HepG2 (cell line): ENCODE results near the gene TRIO. TPM values are rescaled to one million over a fixed set of nuclear protein-coding genes. Genes with fewer than 3 reads are reported as not detected.

Experiments used
- CBX2 ChIP-seq, 2 experiments: fragments of 200-600 bp in 1 of 2; sonication (generic); formaldehyde crosslinking in 1 of 2; IDR thresholded peaks; 2 replicates each; pipeline versions ENCODE4 v1.7.0 to v1.8.1; 2018 to 2022; ENCODE audit warnings: low read depth in 2 of 2, low read length in 1 of 2, mild to moderate bottlenecking in 1 of 2, missing genetic modification reagents in 1 of 2
- ERF ChIP-seq: IDR thresholded peaks from 2 replicates; pipeline ENCODE4 v1.6.1; 2018; ENCODE audit warnings: missing biosample characterization, missing genetic modification reagents
- GABPB1 ChIP-seq: IDR thresholded peaks from 2 replicates; pipeline ENCODE4 v1.6.1; 2016; ENCODE audit warnings: mild to moderate bottlenecking, missing genetic modification reagents, moderate library complexity, missing compliant biosample characterization
- HNRNPK ChIP-seq: fragments of 200-400 bp; formaldehyde crosslinking; IDR thresholded peaks from 2 replicates; pipeline ENCODE4 v1.6.1; 2018; ENCODE audit warnings: low read length, low read depth, moderate library complexity, mild to moderate bottlenecking; ENCODE audit not compliant: poor library complexity, severe bottlenecking
- SALL2 ChIP-seq: sonication (generic); formaldehyde crosslinking; IDR thresholded peaks from 2 replicates; pipeline ENCODE4 v1.8.1; 2023; ENCODE audit warnings: mild to moderate bottlenecking, missing genetic modification reagents, inconsistent platforms
- SKIL ChIP-seq: sonication (generic); formaldehyde crosslinking; IDR thresholded peaks from 2 replicates; pipeline ENCODE4 v1.8.0; 2022; ENCODE audit warnings: missing genetic modification reagents, mild to moderate bottlenecking, moderate library complexity, borderline replicate concordance
- TP53 ChIP-seq: sonication (generic); formaldehyde crosslinking; conservative IDR thresholded peaks from 2 replicates; pipeline ENCODE4 v1.4.0; 2020; ENCODE audit warnings: missing genetic modification reagents
- ZBTB7B ChIP-seq: sonication (generic); formaldehyde crosslinking; IDR thresholded peaks from 2 replicates; pipeline ENCODE4 v1.4.0; 2020; ENCODE audit warnings: missing genetic modification reagents
- ZNF335 ChIP-seq: sonication (generic); formaldehyde crosslinking; IDR thresholded peaks from 2 replicates; pipeline ENCODE4 v1.4.0; 2020; ENCODE audit warnings: missing genetic modification reagents
- polyA plus RNA-seq, 8 experiments: library from polyadenylated mRNA; depleted of rRNA in 3 of 8; stranded (reverse) in 7 of 8; unstranded in 1 of 8; fragments of >200 nt; fragmentation: Illumina TruSeq in 4 of 8; extraction: Trizol in 4 of 8; gene quantifications; 2 replicates each; pipeline versions ENCODE4 v1.2.1 to v1.2.3, GENCODE V29; 2011 to 2016; ENCODE audit warnings: low read depth in 4 of 8, missing spikeins in 1 of 8, mixed read lengths in 1 of 8; ENCODE audit not compliant: insufficient read depth in 1 of 8
- total RNA-seq, 5 experiments: library from RNA; depleted of rRNA; stranded (reverse); fragments of >200 nt; fragmentation: Illumina TruSeq; extraction: Trizol; gene quantifications; 2 replicates each; pipeline ENCODE4 v1.2.3, GENCODE V29; 2016; ENCODE audit warnings: low read depth in 1 of 5
- TF ChIP-seq, protein P1 (sequence below): sonication (generic); formaldehyde crosslinking; IDR thresholded peaks from 2 replicates; pipeline ENCODE4 v1.4.0; 2020; ENCODE audit warnings: missing genetic modification reagents

The TRIO gene
- total and polyA plus RNA-seq, 2 of the 13 experiments (the other 11 are each of a cell fraction or from before 2014, with no cell fraction given), result 45.2 to 45.9 TPM

DNA sequence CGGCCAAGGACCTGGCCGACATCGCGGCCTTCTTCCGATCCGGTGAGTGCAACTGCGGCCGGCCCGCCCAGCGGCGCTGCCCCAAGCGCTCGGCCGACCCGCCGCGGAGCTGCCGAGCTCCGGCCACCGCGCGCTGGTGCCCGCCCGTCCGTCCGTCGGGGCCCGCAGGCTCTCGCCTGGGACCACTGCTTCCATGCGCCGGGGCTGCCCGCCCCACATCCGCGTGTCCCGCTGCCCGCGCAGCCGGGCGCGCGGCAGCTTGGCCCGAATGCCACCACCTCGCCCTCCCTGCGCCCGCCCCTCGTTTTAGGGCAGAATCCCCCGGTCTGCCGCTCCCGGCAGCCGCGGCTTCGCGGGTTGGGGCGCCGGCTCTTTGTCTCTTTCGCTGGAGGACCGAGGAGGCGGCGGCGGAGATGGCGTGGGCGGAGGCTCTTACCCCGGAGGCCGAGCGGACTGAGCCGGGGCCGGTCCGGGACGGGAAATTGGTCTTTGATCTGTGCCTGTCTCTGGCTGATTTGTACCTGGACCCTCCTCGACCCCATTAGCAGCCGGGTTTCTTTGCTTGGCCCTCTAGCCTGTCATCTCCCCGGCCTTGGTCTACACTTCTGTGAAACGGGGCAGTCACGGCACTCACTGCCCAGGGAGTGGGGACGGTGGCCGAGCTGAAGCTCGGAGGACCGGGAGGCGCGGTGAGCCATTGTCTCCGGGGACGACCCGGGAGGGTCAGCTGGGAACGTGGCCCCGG, 871 bp downstream of the TRIO start (continued):
- TF ChIP-seq SKIL (CRISPR knock-in tag) (no peak), ZNF335 (CRISPR knock-in tag) (no peak), HNRNPK (peak; percentile 18), SALL2 (0 out of 2 replicates have a peak, but pooled peaks have one; percentile 49), GABPB1 (peak; percentile 29; the same call in 1 of the 2 replicates), ZBTB7B (CRISPR knock-in tag) (peak; percentile 28; the same call in 1 of the 2 replicates), ERF (0 out of 2 replicates have a peak, but pooled peaks have one; percentile 13), CBX2 (IDR thresholded peaks at IDR 0.05; ENCODE audit: low read depth, low read length) (no peak), CBX2 (CRISPR knock-in tag; IDR thresholded peaks at IDR 0.05; ENCODE audit: low read depth) (peak; percentile 39; the same call in 1 of the 2 replicates), TP53 (CRISPR knock-in tag) (no peak)
- TF ChIP-seq, protein P1, sequence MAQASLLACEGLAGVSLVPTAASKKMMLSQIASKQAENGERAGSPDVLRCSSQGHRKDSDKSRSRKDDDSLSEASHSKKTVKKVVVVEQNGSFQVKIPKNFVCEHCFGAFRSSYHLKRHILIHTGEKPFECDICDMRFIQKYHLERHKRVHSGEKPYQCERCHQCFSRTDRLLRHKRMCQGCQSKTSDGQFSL (CRISPR knock-in tag), result 0 out of 2 replicates have a peak, but pooled peaks have one; percentile 28
